Cardiac muscle cell (in vitro differentiated cells and primary cell): ENCODE data around the gene TSPAN4. TPM values are rescaled to one million over a fixed set of nuclear protein-coding genes. Genes with fewer than 3 reads are reported as not detected.
A peak's percentile ranks its signal among the peaks of the same experiment; 100 is the strongest.

Experiments
- DNase-seq, 2 donors: peaks; one replicate each; pipeline versions ENCODE4 v3.0.0 to v3.0.0-alpha.2; 2010 to 2017; ENCODE audit warnings: low read depth in 1 of 2, low spot score in 1 of 2
- H3K27ac ChIP-seq: fragments of 200-600 bp; sonication (generic); 2 replicates; pipeline ENCODE4 v1.5.1; 2016
- H3K27me3 ChIP-seq: fragments of 200-600 bp; sonication (generic); 2 replicates; pipeline ENCODE4 v1.6.0; 2016; ENCODE audit warnings: control low read depth
- H3K36me3 ChIP-seq: fragments of 200-600 bp; sonication (generic); 2 replicates; pipeline ENCODE4 v1.5.1; 2016; ENCODE audit warnings: control low read depth
- H3K4me1 ChIP-seq: fragments of 200-600 bp; sonication (generic); 2 replicates; pipeline ENCODE4 v1.8.1; 2017; ENCODE audit warnings: low read depth, mild to moderate bottlenecking, mixed run types
- H3K4me3 ChIP-seq: fragments of 200-600 bp; sonication (generic); 2 replicates; pipeline ENCODE4 v1.5.1; 2016; ENCODE audit warnings: mild to moderate bottlenecking
- H3K9me3 ChIP-seq: fragments of 200-600 bp; sonication (generic); 2 replicates; pipeline ENCODE4 v1.5.1; 2017; ENCODE audit warnings: low read depth, mild to moderate bottlenecking, control low read depth
- CTCF ChIP-seq: IDR thresholded peaks from 2 replicates; pipeline ENCODE4 v1.5.1; 2012; ENCODE audit warnings: low read depth, mild to moderate bottlenecking, low read length
- polyA plus RNA-seq: library from polyadenylated mRNA; unstranded; fragments of >200 nt; fragmentation: Nextera tagmentation; extraction: Ambion mirVana; gene quantifications from 2 replicates; pipeline ENCODE4 v1.2.1, GENCODE V29; 2016
- total RNA-seq: library from RNA; depleted of rRNA; stranded (reverse); fragments of >200 nt; gene quantifications from 2 replicates; pipeline ENCODE4 v1.2.3, GENCODE V29; 2016

Gene TSPAN4
- total and polyA plus RNA-seq, 2 experiments from 2014 or later, result 85.3 to 125 TPM

DNA sequence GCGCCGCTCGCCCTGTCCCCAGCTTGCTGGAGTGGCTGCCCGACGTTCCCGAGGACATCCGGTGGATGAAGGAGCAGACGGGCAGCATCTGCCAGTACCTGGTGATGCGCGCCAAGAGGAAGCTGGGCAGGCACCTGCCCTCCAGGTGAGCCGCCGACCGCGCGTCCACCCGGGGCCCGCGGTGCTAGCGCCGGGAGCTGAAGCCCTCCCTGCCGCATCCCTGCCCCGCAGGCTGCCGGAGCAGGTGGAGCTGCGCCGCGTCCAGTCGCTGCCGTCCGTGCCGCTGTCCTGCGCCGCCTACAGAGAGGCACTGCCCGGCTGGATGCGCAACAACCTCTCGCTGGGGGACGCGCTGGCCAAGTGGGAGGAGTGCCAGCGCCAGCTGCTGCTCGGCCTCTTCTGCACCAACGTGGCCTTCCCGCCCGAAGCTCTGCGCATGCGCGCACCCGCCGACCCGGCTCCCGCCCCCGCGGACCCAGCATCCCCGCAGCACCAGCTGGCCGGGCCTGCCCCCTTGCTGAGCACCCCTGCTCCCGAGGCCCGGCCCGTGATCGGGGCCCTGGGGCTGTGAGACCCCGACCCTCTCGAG, 18.3 kb upstream of the TSPAN4 start:
- DNase-seq, result no peak
- H3K27me3 ChIP-seq, result peaks cover 8% of the 10 kb centered on the region
- H3K4me3 ChIP-seq, result no peak overlapping the region
- H3K27ac ChIP-seq, result no peak overlapping the region
- H3K9me3 ChIP-seq, result no peaks in the 10 kb centered on the region
- peaks cover 7% of the 10 kb centered on the region for H3K36me3 ChIP-seq
- TF ChIP-seq CTCF, result no peak
- H3K4me1 ChIP-seq, result peaks cover 20% of the 10 kb centered on the region

- Histone ChIP-seq H3K27ac (no peak overlapping the region), H3K36me3 (peaks cover 7% of the 10 kb centered on the region), H3K4me1 (peaks cover 20% of the 10 kb centered on the region), H3K9me3 (no peaks in the 10 kb centered on the region), H3K27me3 (peaks cover 13% of the 10 kb centered on the region), H3K4me3 (no peak overlapping the region)
- no peak for TF ChIP-seq CTCF
- DNase-seq, result no peak
These were observed 17.7 kb upstream of the TSPAN4 start for GRCh38 chr11:824942-825341.

GRCh38 chr11:825366-826226, 17.1 kb upstream of the TSPAN4 start:
- H3K4me1 ChIP-seq, result peaks cover 23% of the 10 kb centered on the region
- H3K27me3 ChIP-seq, result peaks cover 18% of the 10 kb centered on the region
- H3K4me3 ChIP-seq, result no peak overlapping the region
- no peak overlapping the region for H3K27ac ChIP-seq
- TF ChIP-seq CTCF, result no peak
- H3K9me3 ChIP-seq, result no peaks in the 10 kb centered on the region
- DNase-seq, result no peak
- peaks cover 7% of the 10 kb centered on the region for H3K36me3 ChIP-seq

DNA sequence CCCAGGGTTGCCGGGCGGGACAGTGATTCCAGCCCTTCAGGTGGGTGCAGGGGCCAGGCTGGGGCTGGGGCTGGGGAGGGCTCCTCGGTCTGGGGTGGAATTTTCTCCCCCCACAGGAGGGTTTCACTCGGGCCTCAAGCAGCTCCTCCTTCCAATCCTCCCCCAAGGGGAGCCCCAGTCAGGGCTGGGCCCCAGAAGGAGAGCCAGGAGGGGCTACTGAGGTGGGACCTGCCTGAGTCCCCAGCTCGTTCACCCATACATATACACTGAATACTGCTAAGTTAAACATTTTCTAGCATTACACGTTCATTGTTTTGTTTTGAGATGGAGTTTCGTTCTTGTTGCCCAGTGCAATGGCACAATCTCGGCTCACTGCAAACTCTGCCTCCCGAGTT, 16.4 kb upstream of the TSPAN4 start:
- Histone ChIP-seq H3K27ac (no peak overlapping the region), H3K4me3 (peak overlapping the region; percentile 27), H3K36me3 (peaks cover 7% of the 10 kb centered on the region), H3K27me3 (peaks cover 24% of the 10 kb centered on the region), H3K4me1 (peaks cover 28% of the 10 kb centered on the region), H3K9me3 (no peaks in the 10 kb centered on the region)
- DNase-seq, result no peak
- no peak for TF ChIP-seq CTCF

GRCh38 chr11:826836-827145, 15.9 kb upstream of the TSPAN4 start:
- peak overlapping the region; percentile 27 for H3K27ac ChIP-seq
- DNase-seq, result no peak
- H3K27me3 ChIP-seq, result peaks cover 29% of the 10 kb centered on the region
- H3K4me1 ChIP-seq, result peaks cover 30% of the 10 kb centered on the region
- peaks cover 7% of the 10 kb centered on the region for H3K36me3 ChIP-seq
- peak overlapping the region; percentile 27 for H3K4me3 ChIP-seq
- H3K9me3 ChIP-seq, result no peaks in the 10 kb centered on the region
- no peak for TF ChIP-seq CTCF
